Neural cell (in vitro differentiated cells): ENCODE measurements around the gene RECK.

ENCODE experiments used
- CTCF ChIP-seq: fragments of 450-650 bp; IDR thresholded peaks from 2 replicates; pipeline ENCODE4 v1.5.1; 2014; ENCODE audit warnings: antibody characterized with exemption, mild to moderate bottlenecking, moderate library complexity; ENCODE audit not compliant: poor library complexity, severe bottlenecking
- EZH2 ChIP-seq: fragments of 200-600, 300-800 bp; shearing (Covaris generic), sonication (generic); IDR thresholded peaks from 2 replicates; pipeline ENCODE4 v1.6.1; 2014; ENCODE audit warnings: antibody characterized with exemption, low read length, borderline replicate concordance, mild to moderate bottlenecking; ENCODE audit not compliant: insufficient read depth, poor library complexity, severe bottlenecking
- TAF1 ChIP-seq: IDR thresholded peaks from 2 replicates; pipeline ENCODE4 v1.6.1; 2012; ENCODE audit warnings: low read depth

GRCh38 chr9:36006549-36007315, 30.0 kb upstream of the RECK start:
- TF ChIP-seq EZH2: no peak
- no peak for TF ChIP-seq CTCF
- TF ChIP-seq TAF1: no peak
